NT2/D1 (cell line): ENCODE measurements around the gene PPP5C.

Source experiments
- SUZ12 ChIP-seq: IDR thresholded peaks from 2 replicates; pipeline ENCODE4 v1.6.1; 2011; ENCODE audit not compliant: insufficient read length, insufficient read depth; ENCODE audit errors: extremely low read depth
- YY1 ChIP-seq: IDR thresholded peaks from 2 replicates; pipeline ENCODE4 v1.6.1; 2011; ENCODE audit not compliant: insufficient read length, insufficient read depth
- ZNF274 ChIP-seq: IDR thresholded peaks from 2 replicates; pipeline ENCODE4 v1.6.1; 2011; ENCODE audit warnings: mild to moderate bottlenecking, low read depth, low read length

DNA sequence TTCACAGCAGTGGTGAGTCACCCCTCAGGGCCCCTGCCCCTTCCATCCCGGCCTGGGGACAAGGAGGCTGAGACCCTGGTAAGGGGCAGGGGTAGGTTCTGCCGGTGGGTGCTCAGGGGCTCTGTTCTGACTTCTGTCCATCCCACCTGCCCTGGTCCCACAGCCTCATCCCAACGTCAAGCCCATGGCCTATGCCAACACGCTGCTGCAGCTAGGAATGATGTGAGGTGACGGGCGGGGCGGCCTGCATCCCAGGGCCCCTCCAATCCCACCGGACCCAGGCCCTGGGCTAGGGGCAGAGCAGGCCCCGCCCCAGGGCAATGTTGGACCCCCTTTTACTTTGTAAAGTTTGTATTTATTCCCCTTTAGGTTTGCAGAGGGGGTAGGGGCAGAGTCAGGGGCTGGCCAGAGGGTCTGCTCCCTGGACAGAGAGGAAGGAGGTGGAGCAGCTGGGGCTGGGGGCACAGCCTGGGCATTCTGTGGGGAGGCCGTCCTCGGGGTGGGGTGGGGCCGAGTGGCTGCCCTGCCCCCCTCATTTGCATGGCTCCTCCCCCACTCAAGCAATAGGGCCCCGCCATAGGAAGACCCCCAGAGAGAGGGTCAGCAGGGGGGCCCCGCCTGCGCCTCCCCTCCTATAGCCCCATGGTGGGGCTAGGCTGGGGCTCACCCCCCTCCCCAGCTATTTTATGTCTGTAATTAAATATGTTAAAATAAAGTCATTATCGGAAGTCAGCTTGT lies 43.4 kb downstream of the PPP5C start:
- TF ChIP-seq ZNF274 (no peak), YY1 (no peak), SUZ12 (no peak)
